SK-N-SH treated with all-trans-retinoic acid at 6 μM for 48 hours (cell line): ENCODE data around the gene UGGT2.

Source experiments
- ATAC-seq: fragments of 200-7000 bp; cut with Tn5 transposase; 3 replicates; pipeline ENCODE4 v1.9.1; 2020; ENCODE audit warnings: mild to moderate bottlenecking, moderate library complexity
- ARNTL ChIP-seq: fragments of 450-650 bp; formaldehyde crosslinking; IDR thresholded peaks from 2 replicates; pipeline ENCODE4 v1.5.0; 2020; ENCODE audit warnings: low read depth, mild to moderate bottlenecking, moderate library complexity, borderline replicate concordance
- BACH2 ChIP-seq: fragments of 250-450 bp; sonication (Bioruptor Pico); IDR thresholded peaks from 2 replicates; pipeline ENCODE4 v1.9.0; 2021; ENCODE audit warnings: mild to moderate bottlenecking, borderline replicate concordance
- CSDC2 ChIP-seq: fragments of 250-450 bp; sonication (Bioruptor Pico); IDR thresholded peaks from 2 replicates; pipeline ENCODE4 v1.5.0; 2020; ENCODE audit warnings: mild to moderate bottlenecking, moderate library complexity
- ESRRG ChIP-seq: fragments of 250-450 bp; sonication (Bioruptor Pico); IDR thresholded peaks from 2 replicates; pipeline ENCODE4 v1.6.1; 2021; ENCODE audit warnings: mild to moderate bottlenecking
- GLIS3 ChIP-seq: fragments of 250-450 bp; sonication (Bioruptor Pico); IDR thresholded peaks from 2 replicates; pipeline ENCODE4 v1.5.0; 2020; ENCODE audit warnings: mild to moderate bottlenecking, moderate library complexity
- ISL1 ChIP-seq: fragments of 250-450 bp; sonication (Bioruptor Pico); IDR thresholded peaks from 2 replicates; pipeline ENCODE4 v2.1.2; 2022; ENCODE audit warnings: mild to moderate bottlenecking, moderate library complexity
- OSR1 ChIP-seq: fragments of 250-450 bp; sonication (Bioruptor Pico); IDR thresholded peaks from 2 replicates; pipeline ENCODE4 v1.8.0; 2022; ENCODE audit warnings: moderate library complexity, mild to moderate bottlenecking, inconsistent platforms
- PPARA ChIP-seq: fragments of 250-450 bp; sonication (Bioruptor Pico); IDR thresholded peaks from 2 replicates; pipeline ENCODE4 v1.5.0; 2020; ENCODE audit warnings: mild to moderate bottlenecking, borderline replicate concordance
- RARB ChIP-seq: fragments of 250-450 bp; sonication (Bioruptor Pico); IDR thresholded peaks from 2 replicates; pipeline ENCODE4 v1.8.0; 2021; ENCODE audit warnings: mild to moderate bottlenecking, moderate library complexity
- SNAI2 ChIP-seq: fragments of 250-450 bp; sonication (Bioruptor Pico); IDR thresholded peaks from 2 replicates; pipeline ENCODE4 v1.5.0; 2020; ENCODE audit warnings: mild to moderate bottlenecking, moderate library complexity
- TCF4 ChIP-seq: fragments of 250-450 bp; sonication (Bioruptor Pico); IDR thresholded peaks from 2 replicates; pipeline ENCODE4 v1.8.0; 2021; ENCODE audit warnings: mild to moderate bottlenecking, moderate library complexity, borderline replicate concordance
- TOX ChIP-seq: fragments of 250-450 bp; sonication (Bioruptor Pico); IDR thresholded peaks from 2 replicates; pipeline ENCODE4 v1.8.0; 2021; ENCODE audit warnings: mild to moderate bottlenecking, moderate library complexity, borderline replicate concordance
- ZC3H10 ChIP-seq: fragments of 250-450 bp; sonication (Bioruptor Pico); IDR thresholded peaks from 2 replicates; pipeline ENCODE4 v1.5.1; 2021; ENCODE audit warnings: mild to moderate bottlenecking, moderate library complexity
- ZFP3 ChIP-seq: fragments of 250-450 bp; sonication (Bioruptor Pico); IDR thresholded peaks from 2 replicates; pipeline ENCODE4 v1.5.0; 2020; ENCODE audit warnings: mild to moderate bottlenecking, moderate library complexity
- ZFP30 ChIP-seq: fragments of 450-650 bp; formaldehyde crosslinking; IDR thresholded peaks from 2 replicates; pipeline ENCODE4 v1.5.0; 2022; ENCODE audit warnings: mild to moderate bottlenecking, moderate library complexity
- ZNF565 ChIP-seq: fragments of 450-650 bp; formaldehyde crosslinking; conservative IDR thresholded peaks from 2 replicates; pipeline ENCODE4 v1.5.0; 2020; ENCODE audit warnings: low read depth, mild to moderate bottlenecking, moderate library complexity
- ZNF8 ChIP-seq: fragments of 450-650 bp; formaldehyde crosslinking; IDR thresholded peaks from 2 replicates; pipeline ENCODE4 v1.5.0; 2020; ENCODE audit warnings: mild to moderate bottlenecking, moderate library complexity
- TF ChIP-seq, protein P1 (sequence below): fragments of 250-450 bp; sonication (Bioruptor Pico); IDR thresholded peaks from 2 replicates; pipeline ENCODE4 v1.5.1; 2021; ENCODE audit warnings: mild to moderate bottlenecking, moderate library complexity
- TF ChIP-seq, protein P2 (sequence below): fragments of 250-450 bp; sonication (Bioruptor Pico); IDR thresholded peaks from 2 replicates; pipeline ENCODE4 v1.8.0; 2020; ENCODE audit warnings: mild to moderate bottlenecking, moderate library complexity, borderline replicate concordance
- TF ChIP-seq, protein P3 (sequence below): fragments of 250-450 bp; sonication (Bioruptor Pico); IDR thresholded peaks from 2 replicates; pipeline ENCODE4 v1.5.0; 2020; ENCODE audit warnings: mild to moderate bottlenecking, moderate library complexity
- TF ChIP-seq, protein P4 (sequence below): fragments of 250-450 bp; sonication (Bioruptor Pico); IDR thresholded peaks from 2 replicates; pipeline ENCODE4 v1.8.0; 2021; ENCODE audit warnings: low read depth, mild to moderate bottlenecking, moderate library complexity, borderline replicate concordance
- TF ChIP-seq, protein P5 (sequence below): fragments of 250-450 bp; sonication (Bioruptor Pico); IDR thresholded peaks from 2 replicates; pipeline ENCODE4 v1.5.1; 2020; ENCODE audit warnings: low read depth, mild to moderate bottlenecking, moderate library complexity

The UGGT2 gene

DNA sequence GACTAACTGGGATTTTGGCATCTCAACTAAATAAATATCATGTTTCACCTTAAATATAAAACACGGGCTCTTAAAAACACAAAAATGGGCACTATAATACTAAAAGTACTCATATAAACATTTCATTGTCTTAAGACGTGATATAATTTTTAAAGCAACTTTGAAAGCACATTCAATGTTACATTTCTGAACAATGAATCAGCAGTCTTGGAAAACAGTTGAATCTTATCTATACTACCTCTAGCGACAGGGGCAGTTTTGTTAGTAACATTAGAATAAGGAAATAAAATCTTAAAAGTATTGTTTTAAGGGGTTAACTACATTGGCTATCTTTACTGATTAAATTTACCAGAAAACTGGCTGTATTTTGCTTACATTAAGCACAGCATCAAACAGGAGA, 156.9 kb downstream of the UGGT2 start:
- ATAC-seq = peak; percentile 51; the same call in 2 of the 3 replicates
- 0 out of 2 replicates have a peak, but pooled peaks have one; percentile 10 for TF ChIP-seq ISL1
- TF ChIP-seq ZFP3 (CRISPR knock-in tag) = no peak

DNA sequence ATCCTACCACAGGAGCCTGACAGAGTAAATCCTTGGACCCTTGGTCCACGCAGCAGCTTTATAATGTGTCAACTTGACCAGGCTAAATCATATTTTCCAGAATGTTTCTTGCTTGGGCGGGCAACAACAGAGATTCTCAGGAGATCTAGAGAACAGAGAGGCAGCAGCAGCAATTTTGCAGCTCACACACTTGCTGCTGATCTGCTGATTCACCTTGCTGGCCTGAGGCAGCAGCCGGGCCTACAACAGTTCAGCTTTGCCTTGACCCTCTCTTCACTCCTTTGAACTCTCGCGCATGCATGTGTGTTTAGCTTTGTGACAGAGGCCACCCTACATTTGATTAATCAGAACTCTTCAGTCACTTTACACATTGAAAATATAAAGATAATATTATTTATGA, 159.3 kb downstream of the UGGT2 start:
- TF ChIP-seq, protein P1, sequence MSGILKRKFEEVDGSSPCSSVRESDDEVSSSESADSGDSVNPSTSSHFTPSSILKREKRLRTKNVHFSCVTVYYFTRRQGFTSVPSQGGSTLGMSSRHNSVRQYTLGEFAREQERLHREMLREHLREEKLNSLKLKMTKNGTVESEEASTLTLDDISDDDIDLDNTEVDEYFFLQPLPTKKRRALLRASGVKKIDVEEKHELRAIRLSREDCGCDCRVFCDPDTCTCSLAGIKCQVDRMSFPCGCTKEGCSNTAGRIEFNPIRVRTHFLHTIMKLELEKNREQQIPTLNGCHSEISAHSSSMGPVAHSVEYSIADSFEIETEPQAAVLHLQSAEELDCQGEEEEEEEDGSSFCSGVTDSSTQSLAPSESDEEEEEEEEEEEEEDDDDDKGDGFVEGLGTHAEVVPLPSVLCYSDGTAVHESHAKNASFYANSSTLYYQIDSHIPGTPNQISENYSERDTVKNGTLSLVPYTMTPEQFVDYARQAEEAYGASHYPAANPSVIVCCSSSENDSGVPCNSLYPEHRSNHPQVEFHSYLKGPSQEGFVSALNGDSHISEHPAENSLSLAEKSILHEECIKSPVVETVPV (CRISPR knock-in tag) = no peak
- TF ChIP-seq ZFP30 (CRISPR knock-in tag) (no peak), BACH2 (CRISPR knock-in tag) (no peak), OSR1 (no peak), ZFP3 (CRISPR knock-in tag) (no peak), SNAI2 (no peak), GLIS3 (CRISPR knock-in tag) (no peak), ARNTL (CRISPR knock-in tag) (no peak), ZNF8 (CRISPR knock-in tag) (no peak), RARB (no peak)
- TF ChIP-seq, protein P2, sequence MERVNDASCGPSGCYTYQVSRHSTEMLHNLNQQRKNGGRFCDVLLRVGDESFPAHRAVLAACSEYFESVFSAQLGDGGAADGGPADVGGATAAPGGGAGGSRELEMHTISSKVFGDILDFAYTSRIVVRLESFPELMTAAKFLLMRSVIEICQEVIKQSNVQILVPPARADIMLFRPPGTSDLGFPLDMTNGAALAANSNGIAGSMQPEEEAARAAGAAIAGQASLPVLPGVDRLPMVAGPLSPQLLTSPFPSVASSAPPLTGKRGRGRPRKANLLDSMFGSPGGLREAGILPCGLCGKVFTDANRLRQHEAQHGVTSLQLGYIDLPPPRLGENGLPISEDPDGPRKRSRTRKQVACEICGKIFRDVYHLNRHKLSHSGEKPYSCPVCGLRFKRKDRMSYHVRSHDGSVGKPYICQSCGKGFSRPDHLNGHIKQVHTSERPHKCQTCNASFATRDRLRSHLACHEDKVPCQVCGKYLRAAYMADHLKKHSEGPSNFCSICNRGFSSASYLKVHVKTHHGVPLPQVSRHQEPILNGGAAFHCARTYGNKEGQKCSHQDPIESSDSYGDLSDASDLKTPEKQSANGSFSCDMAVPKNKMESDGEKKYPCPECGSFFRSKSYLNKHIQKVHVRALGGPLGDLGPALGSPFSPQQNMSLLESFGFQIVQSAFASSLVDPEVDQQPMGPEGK (CRISPR knock-in tag) = no peak
- no peak for ATAC-seq

DNA sequence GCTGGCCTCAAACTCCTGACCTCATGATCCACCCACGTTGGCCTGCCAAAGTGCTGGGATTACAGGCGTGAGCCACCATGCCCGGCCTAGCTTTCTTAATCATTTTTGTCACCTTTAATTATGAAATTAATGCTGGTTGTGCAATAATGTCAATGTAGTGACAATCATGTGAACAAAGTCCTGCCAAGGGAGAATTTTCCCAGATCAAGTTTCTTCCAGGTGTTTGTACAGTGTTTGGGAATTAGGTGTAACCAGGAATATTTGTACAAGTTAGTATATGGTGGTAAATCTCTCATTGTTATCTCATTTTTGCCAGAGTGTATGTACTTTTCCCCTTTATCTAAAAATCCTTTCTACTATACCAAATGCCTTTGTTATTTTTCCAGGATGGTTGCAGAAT, 171.1 kb downstream of the UGGT2 start:
- no peak for ATAC-seq
- TF ChIP-seq TOX (CRISPR knock-in tag) = no peak
- TF ChIP-seq PPARA (CRISPR knock-in tag) = no peak
- TF ChIP-seq ZFP3 (CRISPR knock-in tag) = no peak
- TF ChIP-seq, protein P3, sequence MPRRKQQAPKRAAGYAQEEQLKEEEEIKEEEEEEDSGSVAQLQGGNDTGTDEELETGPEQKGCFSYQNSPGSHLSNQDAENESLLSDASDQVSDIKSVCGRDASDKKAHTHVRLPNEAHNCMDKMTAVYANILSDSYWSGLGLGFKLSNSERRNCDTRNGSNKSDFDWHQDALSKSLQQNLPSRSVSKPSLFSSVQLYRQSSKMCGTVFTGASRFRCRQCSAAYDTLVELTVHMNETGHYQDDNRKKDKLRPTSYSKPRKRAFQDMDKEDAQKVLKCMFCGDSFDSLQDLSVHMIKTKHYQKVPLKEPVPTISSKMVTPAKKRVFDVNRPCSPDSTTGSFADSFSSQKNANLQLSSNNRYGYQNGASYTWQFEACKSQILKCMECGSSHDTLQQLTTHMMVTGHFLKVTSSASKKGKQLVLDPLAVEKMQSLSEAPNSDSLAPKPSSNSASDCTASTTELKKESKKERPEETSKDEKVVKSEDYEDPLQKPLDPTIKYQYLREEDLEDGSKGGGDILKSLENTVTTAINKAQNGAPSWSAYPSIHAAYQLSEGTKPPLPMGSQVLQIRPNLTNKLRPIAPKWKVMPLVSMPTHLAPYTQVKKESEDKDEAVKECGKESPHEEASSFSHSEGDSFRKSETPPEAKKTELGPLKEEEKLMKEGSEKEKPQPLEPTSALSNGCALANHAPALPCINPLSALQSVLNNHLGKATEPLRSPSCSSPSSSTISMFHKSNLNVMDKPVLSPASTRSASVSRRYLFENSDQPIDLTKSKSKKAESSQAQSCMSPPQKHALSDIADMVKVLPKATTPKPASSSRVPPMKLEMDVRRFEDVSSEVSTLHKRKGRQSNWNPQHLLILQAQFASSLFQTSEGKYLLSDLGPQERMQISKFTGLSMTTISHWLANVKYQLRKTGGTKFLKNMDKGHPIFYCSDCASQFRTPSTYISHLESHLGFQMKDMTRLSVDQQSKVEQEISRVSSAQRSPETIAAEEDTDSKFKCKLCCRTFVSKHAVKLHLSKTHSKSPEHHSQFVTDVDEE (CRISPR knock-in tag) = no peak
- TF ChIP-seq RARB = no peak
- TF ChIP-seq SNAI2 = no peak
- no peak for TF ChIP-seq ZNF565
- TF ChIP-seq ESRRG (CRISPR knock-in tag) = no peak
- TF ChIP-seq OSR1 = no peak
- no peak for TF ChIP-seq CSDC2 (CRISPR knock-in tag)
- TF ChIP-seq BACH2 (CRISPR knock-in tag) = no peak
- TF ChIP-seq, protein P1 (CRISPR knock-in tag) = no peak
- TF ChIP-seq, protein P4, sequence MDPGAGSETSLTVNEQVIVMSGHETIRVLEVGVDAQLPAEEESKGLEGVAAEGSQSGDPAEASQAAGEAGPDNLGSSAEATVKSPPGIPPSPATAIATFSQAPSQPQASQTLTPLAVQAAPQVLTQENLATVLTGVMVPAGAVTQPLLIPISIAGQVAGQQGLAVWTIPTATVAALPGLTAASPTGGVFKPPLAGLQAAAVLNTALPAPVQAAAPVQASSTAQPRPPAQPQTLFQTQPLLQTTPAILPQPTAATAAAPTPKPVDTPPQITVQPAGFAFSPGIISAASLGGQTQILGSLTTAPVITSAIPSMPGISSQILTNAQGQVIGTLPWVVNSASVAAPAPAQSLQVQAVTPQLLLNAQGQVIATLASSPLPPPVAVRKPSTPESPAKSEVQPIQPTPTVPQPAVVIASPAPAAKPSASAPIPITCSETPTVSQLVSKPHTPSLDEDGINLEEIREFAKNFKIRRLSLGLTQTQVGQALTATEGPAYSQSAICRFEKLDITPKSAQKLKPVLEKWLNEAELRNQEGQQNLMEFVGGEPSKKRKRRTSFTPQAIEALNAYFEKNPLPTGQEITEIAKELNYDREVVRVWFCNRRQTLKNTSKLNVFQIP (CRISPR knock-in tag) = no peak
- no peak for TF ChIP-seq ISL1
- TF ChIP-seq ZC3H10 (CRISPR knock-in tag) = no peak
- TF ChIP-seq, all 23 proteins: peak for 0

DNA sequence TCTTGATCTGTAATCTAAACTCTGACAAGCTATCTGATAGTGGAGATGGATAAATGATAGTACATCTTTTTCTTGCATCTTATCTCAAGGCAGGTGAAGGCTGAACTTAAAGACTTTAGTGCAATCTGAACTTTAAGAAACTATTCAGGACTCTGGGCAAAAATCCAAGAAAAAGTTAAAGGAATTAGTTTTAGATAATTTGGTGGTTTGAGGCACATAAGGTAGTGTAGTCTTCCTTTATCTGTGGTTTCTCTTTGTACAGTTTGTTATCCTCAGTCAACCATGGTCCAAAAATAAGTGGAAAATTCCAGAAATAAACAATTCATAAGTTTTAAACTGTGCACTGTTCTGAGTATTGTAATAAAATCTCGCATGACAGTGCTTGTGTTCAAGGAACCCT, 172.9 kb downstream of the UGGT2 start:
- no peak; the same call in 2 of the 3 replicates for ATAC-seq
- no peak for TF ChIP-seq ARNTL (CRISPR knock-in tag)
- TF ChIP-seq TCF4 = no peak
- no peak for TF ChIP-seq ZFP30 (CRISPR knock-in tag)
- TF ChIP-seq, protein P4 (CRISPR knock-in tag) = no peak
- TF ChIP-seq CSDC2 (CRISPR knock-in tag) = no peak
- TF ChIP-seq, protein P5, sequence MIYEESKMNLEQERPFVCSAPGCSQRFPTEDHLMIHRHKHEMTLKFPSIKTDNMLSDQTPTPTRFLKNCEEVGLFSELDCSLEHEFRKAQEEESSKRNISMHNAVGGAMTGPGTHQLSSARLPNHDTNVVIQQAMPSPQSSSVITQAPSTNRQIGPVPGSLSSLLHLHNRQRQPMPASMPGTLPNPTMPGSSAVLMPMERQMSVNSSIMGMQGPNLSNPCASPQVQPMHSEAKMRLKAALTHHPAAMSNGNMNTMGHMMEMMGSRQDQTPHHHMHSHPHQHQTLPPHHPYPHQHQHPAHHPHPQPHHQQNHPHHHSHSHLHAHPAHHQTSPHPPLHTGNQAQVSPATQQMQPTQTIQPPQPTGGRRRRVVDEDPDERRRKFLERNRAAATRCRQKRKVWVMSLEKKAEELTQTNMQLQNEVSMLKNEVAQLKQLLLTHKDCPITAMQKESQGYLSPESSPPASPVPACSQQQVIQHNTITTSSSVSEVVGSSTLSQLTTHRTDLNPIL (CRISPR knock-in tag) = no peak
- no peak for TF ChIP-seq GLIS3 (CRISPR knock-in tag)
- TF ChIP-seq SNAI2 = no peak
- no peak for TF ChIP-seq ISL1
- TF ChIP-seq ZNF565 = no peak
- TF ChIP-seq OSR1 = no peak
